ENCODE measurements around the gene WDR86.

DNA sequence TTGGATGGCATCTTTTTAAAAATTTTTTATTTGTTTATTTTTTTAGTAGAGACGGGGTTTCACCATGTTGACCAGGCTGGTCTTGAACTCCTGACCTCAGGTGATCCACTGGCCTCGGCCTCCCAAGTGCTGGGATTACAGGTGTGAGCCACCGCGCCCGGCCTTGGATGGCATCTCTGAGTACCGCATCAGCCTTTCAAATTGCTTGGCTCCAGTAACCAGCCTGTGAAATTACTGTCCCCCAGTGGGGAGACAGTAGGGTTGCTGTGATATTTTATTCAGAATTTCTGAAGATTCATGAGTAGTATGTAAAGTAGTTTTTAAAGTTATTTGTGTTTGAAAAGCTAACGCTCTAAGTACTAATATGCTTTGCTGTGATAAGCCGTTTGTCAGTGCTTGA is 67.0 kb downstream of the WDR86 start:
- TF ChIP-seq, protein P1, sequence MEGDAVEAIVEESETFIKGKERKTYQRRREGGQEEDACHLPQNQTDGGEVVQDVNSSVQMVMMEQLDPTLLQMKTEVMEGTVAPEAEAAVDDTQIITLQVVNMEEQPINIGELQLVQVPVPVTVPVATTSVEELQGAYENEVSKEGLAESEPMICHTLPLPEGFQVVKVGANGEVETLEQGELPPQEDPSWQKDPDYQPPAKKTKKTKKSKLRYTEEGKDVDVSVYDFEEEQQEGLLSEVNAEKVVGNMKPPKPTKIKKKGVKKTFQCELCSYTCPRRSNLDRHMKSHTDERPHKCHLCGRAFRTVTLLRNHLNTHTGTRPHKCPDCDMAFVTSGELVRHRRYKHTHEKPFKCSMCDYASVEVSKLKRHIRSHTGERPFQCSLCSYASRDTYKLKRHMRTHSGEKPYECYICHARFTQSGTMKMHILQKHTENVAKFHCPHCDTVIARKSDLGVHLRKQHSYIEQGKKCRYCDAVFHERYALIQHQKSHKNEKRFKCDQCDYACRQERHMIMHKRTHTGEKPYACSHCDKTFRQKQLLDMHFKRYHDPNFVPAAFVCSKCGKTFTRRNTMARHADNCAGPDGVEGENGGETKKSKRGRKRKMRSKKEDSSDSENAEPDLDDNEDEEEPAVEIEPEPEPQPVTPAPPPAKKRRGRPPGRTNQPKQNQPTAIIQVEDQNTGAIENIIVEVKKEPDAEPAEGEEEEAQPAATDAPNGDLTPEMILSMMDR (IDR thresholded peaks at IDR 0.05; ENCODE audit: insufficient read depth, low read length), result no peak
- TF ChIP-seq, protein P2, sequence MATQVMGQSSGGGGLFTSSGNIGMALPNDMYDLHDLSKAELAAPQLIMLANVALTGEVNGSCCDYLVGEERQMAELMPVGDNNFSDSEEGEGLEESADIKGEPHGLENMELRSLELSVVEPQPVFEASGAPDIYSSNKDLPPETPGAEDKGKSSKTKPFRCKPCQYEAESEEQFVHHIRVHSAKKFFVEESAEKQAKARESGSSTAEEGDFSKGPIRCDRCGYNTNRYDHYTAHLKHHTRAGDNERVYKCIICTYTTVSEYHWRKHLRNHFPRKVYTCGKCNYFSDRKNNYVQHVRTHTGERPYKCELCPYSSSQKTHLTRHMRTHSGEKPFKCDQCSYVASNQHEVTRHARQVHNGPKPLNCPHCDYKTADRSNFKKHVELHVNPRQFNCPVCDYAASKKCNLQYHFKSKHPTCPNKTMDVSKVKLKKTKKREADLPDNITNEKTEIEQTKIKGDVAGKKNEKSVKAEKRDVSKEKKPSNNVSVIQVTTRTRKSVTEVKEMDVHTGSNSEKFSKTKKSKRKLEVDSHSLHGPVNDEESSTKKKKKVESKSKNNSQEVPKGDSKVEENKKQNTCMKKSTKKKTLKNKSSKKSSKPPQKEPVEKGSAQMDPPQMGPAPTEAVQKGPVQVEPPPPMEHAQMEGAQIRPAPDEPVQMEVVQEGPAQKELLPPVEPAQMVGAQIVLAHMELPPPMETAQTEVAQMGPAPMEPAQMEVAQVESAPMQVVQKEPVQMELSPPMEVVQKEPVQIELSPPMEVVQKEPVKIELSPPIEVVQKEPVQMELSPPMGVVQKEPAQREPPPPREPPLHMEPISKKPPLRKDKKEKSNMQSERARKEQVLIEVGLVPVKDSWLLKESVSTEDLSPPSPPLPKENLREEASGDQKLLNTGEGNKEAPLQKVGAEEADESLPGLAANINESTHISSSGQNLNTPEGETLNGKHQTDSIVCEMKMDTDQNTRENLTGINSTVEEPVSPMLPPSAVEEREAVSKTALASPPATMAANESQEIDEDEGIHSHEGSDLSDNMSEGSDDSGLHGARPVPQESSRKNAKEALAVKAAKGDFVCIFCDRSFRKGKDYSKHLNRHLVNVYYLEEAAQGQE (IDR thresholded peaks at IDR 0.05; ENCODE audit: insufficient replicate concordance, low read depth), result no peak
- no peak for TF ChIP-seq GABPA (IDR thresholded peaks at IDR 0.05; ENCODE audit: low read depth)

Data from HL-60 (cell line).